GM21526 (cell line): ENCODE measurements around the gene TPM2.

ENCODE experiments used
- ATAC-seq: cut with Tn5 transposase; IDR thresholded peaks from one replicate; pipeline ENCODE4 v1.9.1; 2021; ENCODE audit warnings: moderate library complexity; ENCODE audit not compliant: unreplicated experiment, low FRiP score

Gene TPM2

GRCh38 chr9:35718721-35719511 lies 29.2 kb upstream of the TPM2 start:
- ATAC-seq: no peak

- no peak for ATAC-seq
These were observed 27.6 kb upstream of the TPM2 start for GRCh38 chr9:35717132-35717870.

GRCh38 chr9:35716230-35716629 lies 26.5 kb upstream of the TPM2 start:
- no peak for ATAC-seq

DNA sequence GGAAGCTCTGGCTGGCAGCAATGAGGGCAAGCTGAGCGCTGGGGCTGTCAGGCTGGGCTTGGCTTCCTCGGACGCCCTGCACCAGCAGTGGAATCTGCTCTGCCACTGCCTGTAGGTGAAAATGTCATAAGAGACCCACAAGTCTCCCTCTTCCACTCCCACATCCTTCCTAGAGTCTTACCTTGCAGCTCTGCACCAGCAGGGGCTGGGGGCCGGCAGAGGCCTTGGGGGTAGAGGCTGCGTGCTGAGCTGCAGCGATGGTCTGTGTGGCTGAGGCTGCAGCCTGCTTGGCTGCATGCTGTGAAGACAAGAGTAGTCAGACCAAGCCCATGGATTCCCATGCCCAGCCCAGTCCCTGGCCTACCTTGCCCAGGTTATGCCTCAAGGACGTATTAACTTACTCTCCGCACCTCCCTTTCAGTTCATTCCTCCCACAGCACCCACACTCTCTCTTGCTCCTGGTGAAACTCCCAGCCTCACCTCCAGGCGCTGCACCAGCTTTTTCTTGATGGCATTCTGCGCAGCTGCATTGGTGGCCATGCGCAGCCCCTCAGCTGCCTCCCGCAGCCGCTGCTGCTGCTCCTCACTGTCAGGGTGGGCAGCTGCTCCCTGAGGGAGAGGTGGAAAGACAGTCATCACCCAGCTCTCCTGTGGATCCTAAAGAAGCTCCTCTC lies 25.0 kb upstream of the TPM2 start:
- ATAC-seq: no peak

- ATAC-seq: no peak
These were observed 24.4 kb upstream of the TPM2 start for GRCh38 chr9:35714123-35714522.

GRCh38 chr9:35713578-35713977 lies 23.9 kb upstream of the TPM2 start:
- ATAC-seq: no peak

DNA sequence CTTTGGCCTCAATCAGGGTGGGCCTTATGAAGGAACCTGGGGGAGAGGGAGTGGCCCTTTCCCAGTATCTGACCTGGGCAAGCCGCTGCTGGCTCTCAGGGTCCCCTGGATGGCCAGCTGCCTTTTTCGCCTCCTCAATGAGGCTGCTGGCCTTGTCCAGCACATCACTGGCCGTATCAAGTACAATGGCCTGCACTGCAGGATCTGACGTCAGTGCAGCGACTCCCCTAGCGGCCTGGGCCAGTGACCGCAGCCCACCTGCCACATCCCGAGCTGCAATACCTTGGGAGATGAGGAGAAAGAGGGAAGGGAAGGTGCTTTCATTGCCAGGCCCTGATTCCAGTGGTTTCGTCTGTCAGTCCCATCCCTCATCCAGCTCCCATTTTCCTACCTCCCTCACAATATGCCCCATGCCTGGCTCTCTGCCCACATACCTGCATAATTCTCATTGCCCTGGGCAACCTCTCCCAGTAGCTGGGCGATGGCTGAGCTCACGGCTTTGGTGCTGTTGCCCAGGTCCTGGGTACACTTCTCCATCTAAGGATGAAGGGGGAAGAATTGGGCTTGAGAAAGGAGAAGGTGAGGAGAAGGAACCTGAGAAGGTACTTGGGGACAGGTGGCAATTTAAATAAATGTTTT lies 23.2 kb upstream of the TPM2 start:
- no peak for ATAC-seq

DNA sequence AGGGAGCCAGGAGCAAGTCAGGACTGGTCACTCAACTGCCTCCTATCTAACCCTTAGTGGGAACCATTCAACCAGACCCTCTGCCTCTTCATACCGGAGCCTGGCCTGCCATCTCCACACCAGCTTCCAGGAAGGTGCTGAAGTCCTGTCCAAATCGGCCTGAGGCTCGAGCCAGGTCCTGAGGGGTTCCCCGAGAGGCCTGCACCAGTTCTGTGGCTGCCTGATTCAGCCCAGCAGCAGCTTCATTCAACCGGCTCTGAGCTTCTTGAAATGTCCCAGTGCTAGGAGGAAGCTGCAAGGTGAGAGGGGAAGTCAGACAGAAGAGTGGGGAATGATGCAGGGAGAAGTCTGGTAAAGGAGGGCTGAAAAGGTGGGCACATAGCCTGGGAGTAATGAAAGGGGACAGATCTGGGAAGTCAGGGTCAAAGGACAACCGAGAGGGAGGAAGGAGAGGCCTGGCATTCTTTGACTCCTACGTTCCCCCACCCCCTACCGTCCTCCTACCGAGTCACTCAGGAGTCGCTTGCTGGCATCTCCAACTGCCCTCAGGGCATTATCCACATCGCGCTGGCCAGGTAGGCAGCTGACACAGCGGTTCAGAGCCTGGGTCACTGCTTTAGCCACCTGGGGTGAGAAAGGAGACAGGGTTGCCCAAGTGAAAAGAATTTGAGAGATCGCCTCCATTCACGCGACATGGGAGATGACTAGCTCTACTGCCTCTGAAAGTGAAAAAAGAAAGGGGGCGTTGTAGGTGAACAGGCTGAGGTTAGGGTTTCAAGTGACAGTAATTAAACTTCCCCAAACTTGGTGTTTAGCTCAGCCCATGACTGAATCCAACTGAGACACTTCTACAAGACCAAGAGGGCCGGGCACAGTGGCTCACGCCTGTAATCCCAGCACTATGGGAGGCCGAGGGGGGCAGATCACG lies 22.0 kb upstream of the TPM2 start:
- ATAC-seq: no peak

DNA sequence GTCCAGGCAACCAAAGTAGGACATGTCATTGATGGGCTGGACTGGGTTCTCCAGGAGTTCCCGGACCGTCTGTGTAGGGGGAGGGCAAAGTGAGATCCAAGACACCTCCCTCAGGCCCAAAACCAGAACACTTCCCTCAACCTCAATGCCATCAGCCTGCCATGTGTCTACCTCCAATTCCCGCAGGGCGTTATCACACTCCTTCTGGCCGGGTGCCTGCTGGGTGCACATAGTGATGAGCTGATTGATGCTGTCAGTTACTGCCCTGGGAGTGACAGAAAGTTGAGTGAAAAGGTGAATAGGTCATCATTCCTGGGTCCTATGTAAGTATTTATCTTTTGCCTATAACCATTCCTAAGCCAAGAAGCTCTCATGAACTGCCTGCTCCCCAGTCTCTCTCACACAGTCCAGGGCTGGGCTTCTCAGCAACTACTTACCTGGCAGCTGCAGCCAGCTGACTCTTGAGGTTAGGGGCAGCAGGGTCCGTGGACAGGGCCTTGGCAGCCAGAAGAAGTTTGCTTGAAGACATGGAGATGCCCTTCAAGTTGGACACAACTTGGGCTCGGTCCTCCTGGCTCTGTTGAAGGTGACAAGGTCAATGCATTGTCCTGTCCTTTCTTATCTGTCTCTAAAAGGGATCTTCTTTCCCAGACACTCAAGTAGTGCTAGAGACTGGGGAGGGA lies 21.2 kb upstream of the TPM2 start:
- no peak for ATAC-seq

DNA sequence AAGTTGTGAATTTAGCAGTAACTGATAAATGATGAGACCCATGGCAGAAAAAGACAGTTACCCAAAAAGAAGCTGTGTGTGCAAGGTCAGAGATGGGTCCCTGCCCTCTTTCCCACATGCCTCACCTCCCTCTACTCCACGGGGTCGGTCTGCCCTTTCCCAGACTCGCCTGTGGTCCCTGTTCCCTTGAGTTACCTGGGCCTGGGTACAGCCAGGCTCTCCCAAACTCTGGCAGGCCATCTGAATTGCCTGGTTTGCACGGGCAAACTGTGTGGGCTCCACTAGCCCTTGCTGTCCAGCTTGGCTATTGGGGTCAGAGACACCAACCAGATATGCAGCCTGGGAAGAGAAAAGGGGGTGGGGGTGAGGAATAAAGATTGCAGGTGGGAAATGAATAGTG lies 18.4 kb upstream of the TPM2 start:
- no peak for ATAC-seq

DNA sequence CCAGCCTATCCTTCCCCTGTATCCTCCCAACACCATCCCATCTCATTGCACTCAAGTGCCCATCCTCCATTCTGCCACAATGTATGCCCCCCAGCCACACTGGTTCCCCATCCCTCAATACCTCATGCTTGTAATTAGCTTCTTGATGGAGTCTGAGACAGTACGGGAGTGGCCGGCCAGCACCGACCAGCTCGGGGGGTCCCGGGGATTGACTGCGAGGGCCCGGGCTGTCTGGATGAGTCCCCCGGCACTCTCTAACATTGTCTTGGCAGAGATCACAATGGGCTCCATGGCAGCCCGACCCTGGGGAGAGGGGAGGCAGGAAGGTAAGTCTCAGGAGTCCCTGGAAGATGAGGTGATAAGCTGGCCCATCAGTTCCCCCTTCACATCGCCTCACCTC lies 17.2 kb upstream of the TPM2 start:
- ATAC-seq: no peak

DNA sequence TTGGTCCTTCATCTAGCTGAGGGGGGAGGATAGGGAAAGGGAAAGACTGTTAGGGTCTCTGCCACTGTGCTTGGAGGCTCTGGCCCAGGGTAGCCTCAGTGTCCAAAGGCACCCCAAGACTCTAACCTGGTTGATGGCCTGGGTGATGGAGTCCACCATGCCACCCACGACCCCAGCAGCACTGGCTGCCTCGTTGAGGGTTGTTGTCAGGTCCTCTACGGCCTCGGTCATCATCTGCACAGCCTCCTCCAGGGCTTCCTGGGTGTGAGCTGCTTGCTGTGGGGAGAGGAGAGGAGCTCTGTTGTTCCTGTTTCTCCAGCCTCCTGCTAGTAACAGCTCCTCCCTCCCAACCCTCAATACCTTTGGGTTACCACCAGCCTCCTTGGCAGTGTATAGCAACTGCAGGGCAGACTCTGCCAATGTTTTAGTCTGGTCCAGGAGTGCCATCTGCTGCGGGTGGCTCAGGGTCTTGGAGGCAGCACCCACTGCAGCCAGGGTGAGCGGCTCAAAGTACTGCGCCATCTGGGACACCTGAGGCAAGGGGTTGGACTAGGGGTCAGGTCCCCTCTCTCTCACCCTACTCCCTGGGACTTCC lies 16.2 kb upstream of the TPM2 start:
- ATAC-seq: no peak

DNA sequence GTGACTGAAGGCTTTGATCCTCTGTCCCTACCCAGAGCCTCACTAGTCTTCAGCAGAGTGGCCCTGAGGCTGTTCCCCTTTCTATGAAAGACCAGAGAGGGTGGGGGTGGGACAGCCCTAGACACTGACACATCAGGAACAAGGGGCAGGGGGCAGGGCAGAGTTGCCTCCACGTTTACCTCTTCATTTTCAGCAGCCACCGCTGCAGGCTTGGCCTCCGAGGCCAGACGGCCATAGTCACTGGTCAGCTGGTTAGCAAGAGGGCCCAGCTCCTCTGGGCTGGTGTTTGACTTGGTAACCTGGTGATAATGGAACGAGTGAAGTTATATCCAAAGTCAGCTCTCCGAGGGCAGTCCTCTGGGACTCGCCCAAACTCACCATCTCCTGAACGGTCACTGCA lies 15.6 kb upstream of the TPM2 start:
- no peak for ATAC-seq

- no peak for ATAC-seq
These were observed 14.4 kb upstream of the TPM2 start for GRCh38 chr9:35703906-35704672.

GRCh38 chr9:35702696-35703095 lies 13.0 kb upstream of the TPM2 start:
- no peak for ATAC-seq

DNA sequence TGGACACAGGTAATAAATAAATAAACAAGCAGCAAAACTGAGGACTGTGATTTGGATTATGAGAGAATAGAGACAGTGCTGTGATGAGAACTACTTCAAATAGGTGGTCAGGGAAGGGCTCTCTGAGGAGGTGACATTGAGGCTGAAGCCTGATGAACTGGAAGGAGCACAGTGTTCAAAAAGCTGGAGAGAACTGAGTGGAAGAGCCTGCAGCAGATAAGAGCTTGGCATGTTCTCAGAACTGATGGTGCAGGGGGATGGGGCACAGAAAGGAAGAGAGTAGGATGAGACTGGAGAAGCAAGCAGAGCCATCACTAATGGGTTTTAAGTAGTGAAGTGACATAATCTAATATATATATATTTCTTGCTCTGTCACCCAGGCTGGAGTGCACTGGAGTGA lies 11.2 kb upstream of the TPM2 start:
- ATAC-seq: no peak

- ATAC-seq: no peak
These were observed 10.3 kb upstream of the TPM2 start for GRCh38 chr9:35700031-35700430.

- ATAC-seq: no peak
These were observed 8.5 kb upstream of the TPM2 start for GRCh38 chr9:35698231-35698630.
